Karpas-422 (cell line): Measurements from ENCODE around the gene B4GALT3. TPM values are rescaled to one million over a fixed set of nuclear protein-coding genes. Genes with fewer than 3 reads are reported as not detected.
A peak's percentile ranks its signal among the peaks of the same experiment; 100 is the strongest.

Source experiments
- DNase-seq: peaks from one replicate; pipeline ENCODE4 v3.0.0-alpha.2; 2015
- H2AFZ ChIP-seq: fragments of 200-600 bp; sonication (generic); 2 replicates; pipeline ENCODE4 v1.6.1; 2014; ENCODE audit warnings: antibody characterized with exemption, low read length, mixed read lengths
- H3K27ac ChIP-seq: fragments of 200-600 bp; sonication (generic); 2 replicates; pipeline ENCODE4 v1.5.1; 2014; ENCODE audit warnings: mild to moderate bottlenecking, low read length, moderate library complexity
- H3K27me3 ChIP-seq: fragments of 200-600 bp; sonication (generic); 2 replicates; pipeline ENCODE4 v1.6.1; 2014; ENCODE audit warnings: low read length, mixed read lengths
- H3K36me3 ChIP-seq: fragments of 200-600 bp; sonication (generic); 2 replicates; pipeline ENCODE4 v1.6.1; 2014; ENCODE audit warnings: low read length, mixed read lengths; ENCODE audit not compliant: insufficient read depth
- H3K4me1 ChIP-seq: fragments of 200-600 bp; sonication (generic); 2 replicates; pipeline ENCODE4 v1.6.1; 2014; ENCODE audit warnings: mild to moderate bottlenecking, low read length, mixed read lengths
- H3K4me2 ChIP-seq: fragments of 200-600 bp; sonication (generic); 2 replicates; pipeline ENCODE4 v1.6.1; 2014; ENCODE audit warnings: low read length, low read depth, mild to moderate bottlenecking; ENCODE audit not compliant: poor library complexity, severe bottlenecking
- H3K4me3 ChIP-seq: fragments of 200-600 bp; sonication (generic); 2 replicates; pipeline ENCODE4 v1.5.1; 2014; ENCODE audit warnings: mild to moderate bottlenecking, antibody characterized with exemption, low read length, mixed read lengths
- H3K79me2 ChIP-seq: fragments of 200-600 bp; sonication (generic); 2 replicates; pipeline ENCODE4 v1.6.1; 2014; ENCODE audit warnings: mild to moderate bottlenecking, low read length, mixed read lengths
- H3K9ac ChIP-seq: fragments of 200-600 bp; sonication (generic); 2 replicates; pipeline ENCODE4 v1.6.0; 2014; ENCODE audit warnings: low read length
- H3K9me2 ChIP-seq: fragments of 200-600 bp; sonication (generic), shearing (Covaris generic); replicated peaks from 2 replicates; pipeline ENCODE4 v1.6.0; 2014; ENCODE audit warnings: mild to moderate bottlenecking, low read length, moderate library complexity; ENCODE audit not compliant: insufficient read depth
- H3K9me3 ChIP-seq: fragments of 300-700, 200-600 bp; sonication (generic); 2 replicates; pipeline ENCODE4 v1.6.1; 2014; ENCODE audit warnings: low read length, mixed read lengths
- H4K20me1 ChIP-seq: fragments of 200-600 bp; sonication (generic); 2 replicates; pipeline ENCODE4 v1.6.1; 2014; ENCODE audit warnings: mild to moderate bottlenecking, antibody characterized with exemption, low read length, low read depth; ENCODE audit not compliant: insufficient read depth
- total RNA-seq: library from RNA; depleted of rRNA; stranded (reverse); fragments of >200 nt; shearing (Covaris generic); gene quantifications from 2 replicates; pipeline ENCODE4 v1.2.3, GENCODE V29; 2014; ENCODE audit warnings: low replicate concordance

Gene B4GALT3
- total RNA-seq, 1 experiment from 2014 or later: 54.7 TPM

DNA sequence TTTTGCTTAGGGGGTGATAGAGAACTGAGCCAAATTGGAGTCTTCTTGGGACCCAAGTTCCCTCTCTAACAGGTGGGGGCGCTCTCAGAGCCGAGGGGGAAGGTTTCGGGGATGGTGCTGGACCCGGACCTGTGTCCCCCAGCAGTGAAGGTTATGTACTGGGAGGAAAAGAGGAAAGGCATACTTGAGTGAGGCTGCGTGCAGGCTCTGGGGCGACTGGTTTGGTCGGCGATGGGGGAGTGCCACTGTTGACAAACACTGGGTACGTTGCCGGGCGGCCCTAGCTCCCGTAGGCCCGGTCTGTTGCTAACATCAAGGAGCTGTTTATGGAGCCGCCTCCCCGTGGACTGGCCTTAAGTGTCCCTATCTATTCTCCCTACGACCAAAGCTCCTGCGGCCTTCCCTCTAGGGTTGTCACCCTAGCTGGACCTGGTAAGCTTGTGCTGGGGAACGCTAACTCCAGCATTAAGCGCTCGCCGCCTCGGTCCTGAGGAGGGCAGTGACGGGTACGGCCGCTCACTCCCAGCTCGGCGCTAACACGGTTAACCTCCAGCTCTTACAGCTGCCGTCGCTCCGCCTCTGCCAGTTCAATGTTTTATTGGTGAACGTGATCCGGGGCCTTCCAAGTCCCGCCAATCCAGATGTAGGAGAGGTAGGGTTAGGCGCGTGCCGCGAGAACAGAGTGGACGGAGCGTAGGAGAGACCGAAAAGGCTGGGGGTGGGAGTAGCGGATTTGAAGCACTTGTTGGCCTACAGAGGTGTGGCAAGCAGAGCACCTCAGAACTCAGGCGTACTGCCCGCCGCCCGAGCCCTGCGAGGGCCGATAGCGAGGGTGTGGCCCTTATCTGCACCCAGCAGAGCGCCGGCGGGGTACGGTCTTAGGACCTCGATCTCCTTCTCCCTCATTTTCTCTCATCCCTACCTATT lies 11.3 kb downstream of the B4GALT3 start, which contains the start of gene PPOX:
PPOX (plus strand) TSS at position 685 of the 927 bp plus-strand sequence. CDS start 422 bp downstream, outside the sequence.
- Histone ChIP-seq H3K9ac (peak within 1 kb of the TSS; percentile 75), H3K27me3 (no peaks in the 10 kb centered on the region), H3K9me2 (no peaks in the 10 kb centered on the region), H4K20me1 (no peaks in the 10 kb centered on the region), H3K9me3 (no peaks in the 10 kb centered on the region), H3K4me3 (peak within 1 kb of the TSS; percentile 88), H3K4me2 (peak within 1 kb of the TSS; percentile 83), H3K36me3 (peaks cover 6% of the 10 kb centered on the region; the same call in 1 of the 2 replicates), H3K27ac (peak within 1 kb of the TSS; percentile 86), H3K4me1 (peaks cover 49% of the 10 kb centered on the region), H2AFZ (peak within 1 kb of the TSS; percentile 41; the same call in 1 of the 2 replicates), H3K79me2 (peaks cover 14% of the 10 kb centered on the region)
- DNase-seq: peak; percentile 99

DNA sequence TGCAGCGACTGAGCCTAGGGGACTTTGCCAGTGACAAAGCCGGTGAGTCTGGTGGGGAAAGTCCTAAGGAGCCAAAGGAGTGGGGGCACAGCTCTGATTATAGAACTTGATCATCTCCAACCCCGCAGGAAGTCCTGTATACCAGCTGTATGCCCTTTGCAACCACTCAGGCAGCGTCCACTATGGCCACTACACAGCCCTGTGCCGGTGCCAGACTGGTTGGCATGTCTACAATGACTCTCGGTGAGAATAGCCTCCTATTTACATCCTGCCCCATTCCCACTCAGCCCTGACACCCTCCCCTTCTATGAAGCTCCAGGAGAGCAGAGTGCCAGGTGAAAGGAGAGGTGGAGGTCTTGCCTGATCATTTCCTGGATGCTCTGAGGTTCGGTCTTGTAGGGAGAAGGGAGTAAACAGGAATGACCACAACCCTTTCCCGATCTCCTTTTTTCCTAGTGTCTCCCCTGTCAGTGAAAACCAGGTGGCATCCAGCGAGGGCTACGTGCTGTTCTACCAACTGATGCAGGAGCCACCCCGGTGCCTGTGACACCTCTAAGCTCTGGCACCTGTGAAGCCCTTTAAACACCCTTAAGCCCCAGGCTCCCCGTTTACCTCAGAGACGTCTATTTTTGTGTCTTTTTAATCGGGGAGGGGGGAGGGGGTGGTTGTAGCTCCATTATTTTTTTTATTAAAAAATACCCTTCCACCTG lies 12.3 kb downstream of the B4GALT3 start:
- no peaks in the 10 kb centered on the region for H3K27me3 ChIP-seq
- H3K9ac ChIP-seq: peak overlapping the region; percentile 75
- peaks cover 24% of the 10 kb centered on the region for H3K79me2 ChIP-seq
- H3K27ac ChIP-seq: peak overlapping the region; percentile 86
- peak overlapping the region; percentile 88 for H3K4me3 ChIP-seq
- peaks cover 4% of the 10 kb centered on the region; the same call in 1 of the 2 replicates for H3K36me3 ChIP-seq
- H4K20me1 ChIP-seq: no peaks in the 10 kb centered on the region
- H2AFZ ChIP-seq: no peak overlapping the region
- H3K4me2 ChIP-seq: peak overlapping the region; percentile 83
- DNase-seq: no peak
- no peaks in the 10 kb centered on the region for H3K9me2 ChIP-seq
- no peaks in the 10 kb centered on the region for H3K9me3 ChIP-seq
- peaks cover 58% of the 10 kb centered on the region for H3K4me1 ChIP-seq

DNA sequence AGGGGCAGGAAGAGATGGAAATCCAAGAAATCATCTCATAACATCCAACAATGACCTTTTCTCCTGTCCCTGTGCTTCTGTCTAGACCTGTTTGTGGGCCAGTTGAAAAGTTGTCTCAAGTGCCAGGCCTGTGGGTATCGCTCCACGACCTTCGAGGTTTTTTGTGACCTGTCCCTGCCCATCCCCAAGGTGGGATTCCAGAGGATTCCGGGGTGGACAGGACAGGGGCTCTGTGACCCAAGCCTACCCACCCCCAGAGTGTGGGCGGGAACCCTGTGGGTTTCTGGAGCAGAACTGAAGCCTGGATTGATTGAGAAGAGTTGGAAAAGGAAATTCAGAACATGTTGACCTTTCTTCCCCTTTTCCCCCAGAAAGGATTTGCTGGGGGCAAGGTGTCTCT lies 13.5 kb downstream of the B4GALT3 start:
- Histone ChIP-seq H3K9me2 (no peaks in the 10 kb centered on the region), H3K9ac (no peak overlapping the region), H3K9me3 (no peaks in the 10 kb centered on the region), H2AFZ (no peak overlapping the region), H3K27me3 (no peaks in the 10 kb centered on the region), H3K79me2 (peaks cover 30% of the 10 kb centered on the region), H4K20me1 (no peaks in the 10 kb centered on the region), H3K4me2 (no peak overlapping the region), H3K4me3 (no peak overlapping the region), H3K4me1 (peaks cover 65% of the 10 kb centered on the region), H3K27ac (no peak overlapping the region), H3K36me3 (no peaks in the 10 kb centered on the region)
- DNase-seq: no peak

DNA sequence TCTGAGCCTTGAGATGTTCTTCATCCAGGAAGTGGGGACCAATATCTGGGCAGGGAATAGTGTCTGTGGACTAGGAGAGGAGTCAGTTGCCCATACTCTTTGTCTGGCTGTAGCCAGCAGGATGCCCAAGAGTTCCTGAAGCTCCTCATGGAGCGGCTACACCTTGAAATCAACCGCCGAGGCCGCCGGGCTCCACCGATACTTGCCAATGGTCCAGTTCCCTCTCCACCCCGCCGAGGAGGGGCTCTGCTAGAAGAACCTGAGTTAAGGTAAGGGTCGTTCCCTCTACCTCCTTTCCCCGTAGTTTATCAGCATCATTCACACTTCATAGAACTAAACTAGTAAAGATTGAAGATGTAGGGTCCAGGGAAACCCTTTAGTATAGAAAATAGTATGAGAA lies 14.5 kb downstream of the B4GALT3 start:
- H3K36me3 ChIP-seq: no peaks in the 10 kb centered on the region
- H2AFZ ChIP-seq: no peak overlapping the region
- H4K20me1 ChIP-seq: no peaks in the 10 kb centered on the region
- DNase-seq: no peak
- no peak overlapping the region for H3K27ac ChIP-seq
- H3K9me2 ChIP-seq: no peaks in the 10 kb centered on the region
- no peaks in the 10 kb centered on the region for H3K27me3 ChIP-seq
- peaks cover 68% of the 10 kb centered on the region for H3K4me1 ChIP-seq
- peaks cover 25% of the 10 kb centered on the region for H3K79me2 ChIP-seq
- H3K4me2 ChIP-seq: no peak overlapping the region
- no peak overlapping the region for H3K4me3 ChIP-seq
- H3K9me3 ChIP-seq: no peaks in the 10 kb centered on the region
- no peak overlapping the region for H3K9ac ChIP-seq

DNA sequence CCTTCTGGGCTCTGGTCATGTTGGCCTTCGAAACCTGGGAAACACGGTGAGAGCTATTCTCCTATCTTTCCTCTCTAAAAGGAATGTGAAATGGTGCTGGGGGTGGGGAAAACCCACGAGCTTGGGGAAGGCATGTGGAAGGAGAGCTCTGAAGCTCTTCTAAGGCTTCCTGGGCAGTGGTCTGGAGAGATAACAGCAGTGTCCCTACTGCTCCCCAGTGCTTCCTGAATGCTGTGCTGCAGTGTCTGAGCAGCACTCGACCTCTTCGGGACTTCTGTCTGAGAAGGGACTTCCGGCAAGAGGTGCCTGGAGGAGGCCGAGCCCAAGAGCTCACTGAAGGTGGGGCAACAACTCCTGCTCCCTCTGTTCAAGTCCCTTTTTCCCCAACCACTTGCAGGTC lies 15.3 kb downstream of the B4GALT3 start:
- peak overlapping the region; percentile 6; the same call in 1 of the 2 replicates for H3K9ac ChIP-seq

DNA sequence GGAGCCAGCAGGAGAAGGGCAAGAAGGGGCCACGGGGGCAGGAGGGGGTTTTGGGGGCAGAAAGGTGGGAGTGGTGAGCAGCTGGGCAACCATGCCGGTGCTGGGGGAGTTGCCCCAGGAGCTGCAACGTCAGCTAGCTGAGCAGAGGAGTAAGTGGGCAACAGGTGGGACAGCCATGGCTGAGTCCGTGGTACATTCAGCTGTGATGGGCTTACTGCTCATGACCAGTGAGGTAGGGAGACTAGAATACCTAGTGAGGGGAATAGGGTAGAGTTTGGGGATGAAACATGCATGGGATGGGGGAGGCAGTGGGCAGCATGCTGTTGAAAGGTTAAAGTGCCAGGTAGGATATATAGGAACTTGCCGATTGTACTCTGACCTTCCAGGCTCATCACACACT lies 15.7 kb downstream of the B4GALT3 start:
- H3K4me2 ChIP-seq: peak overlapping the region; percentile 17
- no peak overlapping the region for H3K27ac ChIP-seq
- 0 out of 2 replicates have a peak, but pooled peaks cover 3% of the 10 kb centered on the region for H3K36me3 ChIP-seq

More for the DNA sequence above, 15.3 kb downstream of the B4GALT3 start:
- Histone ChIP-seq H3K9me3 (no peaks in the 10 kb centered on the region), H3K9me2 (no peaks in the 10 kb centered on the region), H4K20me1 (no peaks in the 10 kb centered on the region), H3K4me3 (no peak overlapping the region), H3K4me2 (peak overlapping the region; percentile 17), H3K27me3 (no peaks in the 10 kb centered on the region), H3K36me3 (0 out of 2 replicates have a peak, but pooled peaks cover under 1% of the 10 kb centered on the region), H2AFZ (no peak overlapping the region), H3K79me2 (peaks cover 22% of the 10 kb centered on the region), H3K27ac (no peak overlapping the region), H3K4me1 (peaks cover 61% of the 10 kb centered on the region)
- DNase-seq: no peak

DNA sequence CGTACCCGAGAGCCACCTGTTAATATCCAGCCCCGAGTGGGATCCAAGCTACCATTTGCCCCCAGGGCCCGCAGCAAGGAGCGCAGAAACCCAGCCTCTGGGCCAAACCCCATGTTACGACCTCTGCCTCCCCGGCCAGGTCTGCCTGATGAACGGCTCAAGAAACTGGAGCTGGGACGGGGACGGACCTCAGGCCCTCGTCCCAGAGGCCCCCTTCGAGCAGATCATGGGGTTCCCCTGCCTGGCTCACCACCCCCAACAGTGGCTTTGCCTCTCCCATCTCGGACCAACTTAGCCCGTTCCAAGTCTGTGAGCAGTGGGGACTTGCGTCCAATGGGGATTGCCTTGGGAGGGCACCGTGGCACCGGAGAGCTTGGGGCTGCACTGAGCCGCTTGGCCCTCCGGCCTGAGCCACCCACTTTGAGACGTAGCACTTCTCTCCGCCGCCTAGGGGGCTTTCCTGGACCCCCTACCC lies 16.6 kb downstream of the B4GALT3 start:
- H3K27ac ChIP-seq: no peak overlapping the region
- H3K36me3 ChIP-seq: 0 out of 2 replicates have a peak, but pooled peaks cover 3% of the 10 kb centered on the region
- H3K4me2 ChIP-seq: peak overlapping the region; percentile 98
- H3K27me3 ChIP-seq: no peaks in the 10 kb centered on the region
- no peaks in the 10 kb centered on the region for H3K9me2 ChIP-seq
- H3K4me3 ChIP-seq: peak overlapping the region; percentile 95; the same call in 1 of the 2 replicates
- H3K9ac ChIP-seq: peak overlapping the region; percentile 98
- peaks cover 54% of the 10 kb centered on the region for H3K4me1 ChIP-seq
- H2AFZ ChIP-seq: no peak overlapping the region
- no peaks in the 10 kb centered on the region for H3K9me3 ChIP-seq
- no peaks in the 10 kb centered on the region for H4K20me1 ChIP-seq
- DNase-seq: no peak
- peaks cover 20% of the 10 kb centered on the region for H3K79me2 ChIP-seq

More for the DNA sequence above, 15.7 kb downstream of the B4GALT3 start:
- Histone ChIP-seq H4K20me1 (no peaks in the 10 kb centered on the region), H3K27me3 (no peaks in the 10 kb centered on the region), H2AFZ (no peak overlapping the region), H3K9me3 (no peaks in the 10 kb centered on the region), H3K9ac (peak overlapping the region; percentile 6; the same call in 1 of the 2 replicates), H3K4me3 (no peak overlapping the region), H3K4me1 (peaks cover 60% of the 10 kb centered on the region), H3K79me2 (peaks cover 19% of the 10 kb centered on the region), H3K9me2 (no peaks in the 10 kb centered on the region)
- DNase-seq: no peak
